HG03571 (cell line): ENCODE results near the gene FAM149B1.
"Not testable (repeated sequence)": the region's sequence is repeated elsewhere in the genome, so short reads cannot be mapped to it uniquely, and the experiment has no call there.

Source experiments
- ATAC-seq: cut with Tn5 transposase; IDR thresholded peaks from one replicate; pipeline ENCODE4 v1.9.1; 2021; ENCODE audit not compliant: unreplicated experiment

FAM149B1 gene

DNA sequence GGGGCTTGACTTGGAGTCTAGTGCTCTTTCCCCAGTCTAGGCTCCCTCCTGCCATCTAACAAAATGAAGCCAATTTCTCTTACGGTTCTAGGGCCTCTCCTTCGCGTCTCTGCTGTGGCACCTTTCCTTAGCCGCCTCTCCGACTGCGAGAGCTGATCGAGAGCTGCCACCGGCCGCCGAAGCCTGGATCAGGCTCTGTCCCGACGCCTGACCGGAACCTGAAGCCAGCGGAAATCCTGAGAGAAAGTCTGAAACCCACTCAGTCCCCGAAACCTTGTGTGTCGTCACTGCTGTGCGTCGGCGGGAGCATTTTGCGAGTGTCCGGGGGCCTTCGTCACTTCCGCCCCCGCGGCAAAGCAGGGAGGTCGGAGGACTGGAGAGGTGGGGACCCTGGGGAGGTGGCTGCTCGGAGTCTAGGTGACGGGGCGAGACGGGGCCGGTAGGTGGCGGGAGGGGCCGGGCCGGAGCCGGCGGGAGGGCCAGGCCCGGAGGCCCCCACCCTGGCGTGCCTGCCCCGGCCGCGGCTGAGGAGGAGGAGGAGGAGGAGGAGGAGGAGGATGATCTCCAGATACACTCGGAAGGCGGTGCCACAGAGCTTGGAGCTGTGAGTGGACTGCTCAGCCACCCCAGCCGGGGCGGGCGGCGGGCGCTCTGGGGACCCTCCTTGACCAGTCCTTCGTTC is at the start of gene FAM149B1, which contains the start of gene ECD:
Gene FAM149B1 (plus strand): TSS at position 337 of the 682 bp plus-strand sequence. CDS start 221 bp downstream, at position 558.
Gene ECD (minus strand): TSS at position 226 of the 682 bp plus-strand sequence. CDS start 4,071 bp downstream, outside the sequence.
- ATAC-seq, result peak; percentile 90

DNA sequence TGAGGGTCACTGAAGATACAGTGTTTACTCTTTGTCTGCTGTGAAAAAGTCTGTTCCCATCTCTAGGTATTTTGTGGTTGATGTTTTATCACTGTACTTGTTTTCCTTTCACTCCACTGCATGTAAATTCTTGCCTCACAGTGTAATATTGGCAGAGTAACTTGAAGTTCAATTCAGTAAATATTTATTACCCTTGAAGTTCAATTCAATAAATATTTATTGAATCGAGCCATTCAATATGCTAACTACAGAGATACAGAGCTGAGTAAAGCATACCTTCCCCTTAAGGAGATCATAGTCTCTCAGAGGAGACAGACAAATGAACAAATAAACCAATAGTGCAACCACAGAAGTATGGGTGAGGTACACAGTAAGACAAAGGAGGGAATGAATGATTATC is 48.5 kb upstream of the FAM149B1 start:
- no peak for ATAC-seq

DNA sequence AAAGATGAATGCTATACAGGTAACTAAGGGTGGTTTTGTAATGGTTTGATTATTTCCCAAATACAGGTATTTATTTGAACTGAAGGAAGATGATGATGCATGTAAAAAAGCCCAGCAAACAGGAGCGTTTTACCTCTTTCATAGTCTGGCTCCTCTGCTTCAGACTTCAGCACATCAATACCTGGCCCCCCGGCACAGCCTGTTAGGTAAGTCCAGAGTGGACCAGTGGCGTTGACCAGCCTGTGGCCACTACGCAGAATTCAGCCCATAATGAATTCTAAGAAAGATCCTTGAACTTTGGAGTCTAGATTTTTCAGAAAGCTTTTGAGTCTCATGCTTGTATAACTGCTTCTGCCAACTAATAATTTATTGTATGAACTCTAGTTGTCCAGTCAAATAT is 48.0 kb upstream of the FAM149B1 start:
- ATAC-seq, result no peak

DNA sequence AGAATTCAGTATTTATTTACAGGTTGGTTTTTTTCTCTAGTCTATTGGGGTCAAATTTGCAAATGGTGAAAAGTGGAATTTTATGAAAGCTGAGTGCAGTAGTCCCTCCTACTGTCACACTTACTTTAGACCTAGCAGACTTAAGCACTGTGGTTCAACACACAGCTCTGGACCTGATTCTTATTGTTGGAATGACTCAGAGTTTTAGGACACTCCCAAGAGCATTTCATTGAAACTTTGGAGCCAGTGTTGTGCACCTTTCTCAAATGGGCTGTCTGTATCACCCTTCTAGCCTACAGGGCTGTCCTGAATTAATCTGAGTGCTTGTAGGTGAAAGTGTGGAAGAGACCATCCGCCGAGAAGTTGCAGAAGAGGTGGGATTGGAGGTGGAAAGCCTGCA is 41.6 kb upstream of the FAM149B1 start:
- ATAC-seq, result no peak

DNA sequence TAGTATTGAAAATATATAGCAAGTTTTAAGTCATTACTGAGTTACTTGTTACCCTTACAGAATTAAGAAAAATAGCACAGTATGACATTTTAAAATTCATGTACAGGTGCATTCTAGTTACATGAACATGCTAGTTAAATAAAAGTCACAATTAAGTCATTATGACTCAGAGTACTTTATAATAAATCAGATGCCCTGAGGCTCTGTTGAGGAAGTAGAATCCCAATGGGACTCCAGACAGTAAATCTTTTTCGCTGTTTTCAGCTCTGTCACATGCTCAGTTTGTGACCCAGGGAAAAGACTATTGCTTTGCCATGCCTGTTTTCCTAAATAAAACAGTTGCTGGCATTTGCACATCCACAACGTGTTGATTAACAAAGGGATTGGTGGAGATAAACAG is 36.6 kb upstream of the FAM149B1 start:
- ATAC-seq, result no peak

DNA sequence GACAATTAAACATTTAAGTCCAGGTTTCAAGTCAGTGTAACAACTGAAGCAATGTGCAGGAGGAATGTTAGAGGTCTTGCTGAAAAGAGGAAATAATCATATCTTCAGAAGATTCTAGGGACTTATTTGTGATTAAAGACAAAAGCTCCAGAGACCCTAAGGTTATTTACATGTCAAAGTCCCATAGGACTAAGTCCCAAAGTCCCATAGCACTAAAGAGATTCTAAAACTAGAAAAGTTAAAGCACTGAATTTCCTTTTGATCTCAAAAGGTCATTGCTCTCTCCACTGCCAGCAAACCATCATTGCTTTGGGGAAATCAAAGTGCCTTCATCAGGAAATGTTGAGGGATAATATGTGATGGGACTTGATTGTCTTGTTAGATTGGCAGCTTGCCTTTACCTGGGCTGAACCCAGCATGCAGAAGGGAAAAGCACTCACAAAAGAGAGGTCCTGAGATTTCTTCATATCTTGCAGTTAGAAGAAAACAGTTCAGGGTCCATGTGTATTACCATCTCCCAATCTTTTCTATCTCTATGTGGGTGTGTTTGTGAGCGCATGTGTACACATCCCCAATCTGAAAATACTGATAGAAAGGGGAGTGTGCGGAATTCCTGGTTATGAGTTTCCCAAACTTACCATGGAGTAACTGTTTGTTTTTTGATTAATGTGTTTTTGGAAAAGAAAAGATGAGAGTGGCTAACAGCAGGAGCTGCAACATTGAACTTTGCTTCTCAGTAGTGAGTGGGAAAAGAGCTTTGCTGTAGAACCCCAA is 35.8 kb upstream of the FAM149B1 start:
- no peak for ATAC-seq

DNA sequence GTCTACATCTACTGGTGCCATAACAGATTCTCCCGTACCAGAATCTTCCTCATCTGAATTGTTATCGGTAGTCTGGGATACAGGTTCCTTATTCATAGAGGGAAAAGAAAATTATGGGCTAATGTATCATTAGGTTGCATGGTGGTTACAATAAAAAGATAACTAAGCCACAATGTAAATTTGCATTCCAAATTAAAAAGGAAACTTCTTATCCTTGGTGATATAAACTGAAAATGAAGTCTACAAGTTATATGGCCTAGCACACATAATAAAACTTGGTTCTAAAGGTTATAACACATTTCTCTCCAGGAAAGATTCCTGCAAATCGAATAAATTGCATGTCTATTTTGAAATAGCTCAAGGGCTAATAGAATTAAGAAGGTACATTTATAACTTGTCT is 33.2 kb upstream of the FAM149B1 start:
- ATAC-seq, result no peak

DNA sequence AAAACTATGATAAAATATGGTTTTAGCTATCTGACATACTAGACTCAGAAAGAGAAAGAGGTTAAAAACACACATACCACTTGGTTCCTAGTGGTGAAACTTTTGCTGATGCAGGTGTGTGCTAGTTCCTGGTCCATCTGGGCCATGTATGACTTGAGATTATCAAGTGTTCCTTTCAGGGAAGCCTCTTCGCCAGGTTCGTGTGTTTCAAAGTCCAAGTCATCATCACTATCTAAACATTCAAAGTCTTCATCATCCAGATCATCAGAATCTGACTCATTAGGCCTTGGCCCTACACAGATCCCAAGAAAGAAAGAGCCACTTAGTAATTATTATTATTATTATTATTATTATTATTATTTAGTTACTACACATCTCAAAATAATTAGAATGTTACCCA is 31.3 kb upstream of the FAM149B1 start:
- no peak for ATAC-seq

DNA sequence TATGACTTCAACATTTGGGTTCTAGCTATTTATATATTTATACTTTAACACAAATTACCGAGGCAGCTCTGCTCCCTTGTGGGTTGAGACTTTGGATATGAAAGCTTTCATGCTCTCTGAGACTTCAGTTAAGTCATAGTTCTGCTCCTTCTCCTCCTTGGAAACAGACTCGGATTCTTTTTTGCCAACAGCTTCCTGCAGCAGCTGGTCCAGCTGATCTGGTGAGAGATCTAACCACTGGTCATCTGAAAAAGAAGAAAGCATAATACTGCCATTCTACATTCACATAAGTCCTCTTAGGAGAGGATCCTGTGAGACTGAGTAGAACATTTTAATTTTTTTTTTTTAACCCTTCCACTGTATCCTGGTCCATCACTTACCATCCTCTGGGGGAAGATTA is 28.7 kb upstream of the FAM149B1 start:
- no peak for ATAC-seq

DNA sequence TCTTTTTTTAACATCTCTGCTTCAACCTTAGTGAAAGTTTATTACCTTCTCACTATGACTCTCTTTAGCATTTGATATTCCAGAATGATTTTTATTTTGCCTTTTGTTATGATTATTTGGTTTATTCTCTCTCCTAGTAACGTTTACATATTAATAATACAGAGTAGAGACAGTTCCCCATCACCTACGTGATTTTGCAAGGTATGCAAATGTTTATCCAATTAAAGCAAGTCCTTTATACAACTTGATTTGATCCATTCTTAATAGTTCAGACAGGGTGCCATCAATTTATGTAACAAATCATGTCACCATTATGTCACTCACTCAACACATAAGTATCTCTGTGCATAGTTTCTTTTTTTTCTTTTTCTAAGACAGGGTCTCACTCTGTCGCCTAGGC is 26.3 kb upstream of the FAM149B1 start:
- ATAC-seq, result no peak

DNA sequence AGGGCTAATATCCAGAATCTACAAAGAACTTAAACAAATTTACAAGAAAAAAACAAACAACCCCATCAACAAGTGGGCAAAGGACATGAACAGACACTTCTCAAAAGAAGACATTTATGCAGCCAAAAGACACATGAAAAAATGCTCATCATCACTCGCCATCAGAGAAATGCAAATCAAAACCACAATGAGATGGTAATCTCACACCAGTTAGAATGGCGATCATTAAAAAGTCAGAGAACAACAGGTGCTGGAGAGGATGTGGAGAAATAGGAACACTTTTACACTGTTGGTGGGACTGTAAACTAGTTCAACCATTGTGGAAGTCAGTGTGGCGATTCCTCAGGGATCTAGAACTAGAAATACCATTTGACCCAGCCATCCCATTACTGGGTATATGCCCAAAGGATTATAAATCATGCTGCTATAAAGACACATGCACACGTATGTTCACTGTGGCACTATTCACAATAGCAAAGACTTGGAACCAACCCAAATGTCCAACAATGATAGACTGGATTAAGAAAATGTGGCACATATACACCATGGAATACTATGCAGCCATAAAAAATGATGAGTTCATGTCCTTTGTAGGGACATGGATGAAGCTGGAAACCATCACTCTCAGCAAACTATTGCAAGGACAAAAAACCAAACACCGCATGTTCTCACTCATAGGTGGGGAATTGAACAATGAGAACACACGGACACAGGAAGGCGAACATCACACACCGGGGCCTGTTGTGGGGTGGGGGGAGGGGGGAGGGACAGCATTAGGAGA is 17.1 kb upstream of the FAM149B1 start:
- not testable (repeated sequence) for ATAC-seq

DNA sequence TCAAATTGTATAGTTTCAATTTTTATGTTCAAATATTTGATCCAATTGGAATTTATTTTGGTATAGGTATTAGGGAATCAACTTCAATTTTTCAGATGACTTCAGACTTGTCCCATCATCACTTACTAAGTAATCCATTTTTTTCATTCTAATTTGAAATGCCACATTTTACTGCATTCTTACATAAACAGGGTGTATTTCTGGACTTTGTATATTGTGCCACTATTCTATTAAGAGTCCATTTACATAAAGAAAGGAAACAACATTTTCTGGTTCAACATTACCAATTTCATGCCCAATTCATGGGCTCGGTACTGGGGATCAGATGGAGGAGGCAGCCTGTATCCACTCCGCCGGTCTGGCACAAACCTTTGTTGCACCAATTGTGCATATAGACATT is 15.9 kb upstream of the FAM149B1 start:
- ATAC-seq, result no peak

DNA sequence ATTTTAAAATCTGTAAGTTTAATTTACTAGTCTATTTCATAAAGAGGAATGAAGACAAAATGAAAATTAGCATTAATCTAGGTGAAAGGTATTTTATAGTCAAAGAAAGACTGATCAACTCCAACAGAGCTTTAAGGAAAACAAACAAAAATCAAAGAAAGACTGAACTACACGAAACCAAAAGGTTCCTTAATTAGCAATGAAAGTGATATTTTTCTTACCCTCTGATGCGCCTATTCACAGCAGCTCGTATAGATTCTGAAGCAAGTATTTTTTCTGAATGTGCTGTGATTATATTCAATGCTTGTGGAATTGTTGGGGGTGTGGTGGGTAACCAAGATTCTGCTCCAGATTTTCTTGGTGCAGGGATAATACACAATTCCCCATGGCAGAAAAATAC is 11.9 kb upstream of the FAM149B1 start:
- no peak for ATAC-seq

DNA sequence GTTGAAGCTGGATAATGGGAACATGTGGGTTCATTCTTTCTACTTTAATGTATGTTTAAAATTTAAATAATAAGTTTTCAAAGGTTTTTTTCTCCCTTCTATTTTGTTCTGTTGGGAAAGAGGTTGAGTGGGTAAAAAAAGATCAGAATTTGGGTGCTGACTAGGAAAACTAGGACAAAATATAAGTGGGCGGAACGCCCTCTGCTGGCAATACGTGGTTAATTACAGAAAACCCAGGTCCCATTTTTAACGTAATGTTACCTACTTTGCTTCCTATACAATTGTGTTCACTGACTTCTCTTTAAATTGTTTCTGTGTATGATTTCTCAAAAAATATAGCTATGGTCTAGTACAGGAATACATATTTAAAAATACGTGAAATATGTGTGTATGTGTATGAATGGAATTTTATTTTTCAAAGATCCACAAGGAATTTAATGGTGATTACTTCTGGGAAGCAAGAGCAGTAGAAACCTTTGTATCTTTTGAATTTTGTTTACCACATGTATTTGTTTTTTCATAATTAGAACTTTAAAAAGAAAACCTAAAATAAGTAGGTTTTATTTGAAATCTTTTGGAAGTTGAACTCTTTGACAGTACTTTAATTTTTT is 8.8 kb upstream of the FAM149B1 start:
- ATAC-seq, result no peak

DNA sequence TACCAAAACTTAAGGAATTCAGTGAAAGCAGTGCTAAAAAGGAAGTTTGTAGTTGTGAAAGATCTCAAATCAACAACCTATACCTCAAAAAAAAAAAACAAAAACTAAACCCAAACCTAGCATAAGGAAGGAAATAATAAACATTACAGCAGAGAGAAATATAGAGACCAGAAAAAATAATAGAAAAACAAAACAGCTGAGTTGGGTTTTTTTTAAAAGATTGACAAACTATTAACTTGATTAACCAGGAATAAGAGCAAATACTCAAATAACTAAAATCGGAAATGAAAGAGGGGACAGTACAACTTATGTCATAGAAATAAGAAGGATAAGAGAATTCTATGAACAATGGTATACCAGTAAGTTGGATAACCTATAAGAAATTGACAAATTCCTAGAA is 6.8 kb upstream of the FAM149B1 start:
- no peak for ATAC-seq

DNA sequence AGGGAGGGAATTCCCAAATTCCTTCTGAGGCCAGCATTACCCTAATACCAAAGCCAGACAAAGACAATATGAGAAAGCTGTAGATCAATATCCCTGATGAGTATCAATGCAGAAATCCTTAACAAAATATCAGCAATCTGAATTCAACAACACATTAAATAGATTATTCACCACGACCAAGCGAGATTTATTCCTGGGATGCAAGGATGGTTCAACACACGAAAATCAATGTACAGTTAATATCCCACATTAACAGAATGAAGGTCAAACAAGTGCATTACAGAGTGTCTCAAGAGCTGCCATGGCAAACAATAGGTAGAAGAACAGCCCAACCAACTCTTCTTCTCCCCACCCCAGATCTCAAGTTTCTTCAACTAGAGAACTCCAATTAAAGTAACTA is 6.3 kb upstream of the FAM149B1 start:
- no peak for ATAC-seq

DNA sequence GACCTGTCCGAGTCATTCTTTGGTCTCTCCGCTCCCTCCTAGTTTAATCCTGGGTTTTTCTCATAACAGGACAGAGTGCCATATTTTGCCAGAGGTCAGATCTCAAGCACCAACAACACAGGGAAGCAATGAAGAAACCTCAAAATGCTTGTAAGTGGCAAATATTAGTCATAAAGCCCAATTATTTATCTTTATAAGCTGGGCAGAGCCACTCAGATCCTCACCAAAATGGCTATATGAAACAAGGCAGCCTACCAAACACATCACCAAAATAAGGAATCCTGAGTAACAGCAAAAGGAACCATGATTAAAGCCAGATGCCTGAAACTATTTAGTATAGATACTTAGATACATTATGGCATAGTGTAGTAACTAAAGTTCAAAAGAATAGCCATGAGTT is 4.8 kb upstream of the FAM149B1 start:
- ATAC-seq, result no peak

DNA sequence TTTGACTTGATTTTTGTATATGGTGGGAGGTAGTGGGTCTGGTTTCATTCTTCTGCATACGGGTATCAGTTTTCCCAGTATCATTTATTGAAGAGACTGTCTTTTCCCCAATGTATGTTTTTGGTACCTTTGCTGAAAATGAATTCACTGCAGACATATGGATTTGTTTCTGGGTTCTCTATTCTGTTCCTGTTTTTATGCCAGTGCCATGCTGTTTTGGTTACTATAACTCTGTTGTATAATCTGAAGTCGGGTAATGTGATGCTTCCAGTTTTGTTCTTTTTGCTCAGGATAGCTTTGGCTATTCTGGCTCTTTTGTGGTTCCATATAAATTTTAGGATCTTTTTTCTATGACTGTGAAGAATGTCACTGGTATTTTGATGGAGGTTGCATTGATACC is 947 bp upstream of the FAM149B1 start:
- ATAC-seq, result no peak

DNA sequence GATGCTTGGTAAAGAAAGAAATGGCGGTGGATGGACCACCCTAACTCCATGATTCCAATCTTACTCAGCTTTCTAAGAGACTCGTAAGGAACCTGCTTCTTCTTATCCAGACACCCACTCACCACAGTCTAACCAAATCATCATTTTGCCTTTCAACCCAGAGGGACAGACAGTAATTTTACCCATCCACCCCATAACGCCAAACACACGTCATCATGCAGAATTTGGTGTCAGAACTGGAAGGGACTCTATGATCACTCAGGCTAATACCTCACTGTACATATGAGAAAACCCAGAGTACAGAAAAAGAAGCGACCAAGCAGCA is 499 bp upstream of the FAM149B1 start:
- ATAC-seq, result no peak

DNA sequence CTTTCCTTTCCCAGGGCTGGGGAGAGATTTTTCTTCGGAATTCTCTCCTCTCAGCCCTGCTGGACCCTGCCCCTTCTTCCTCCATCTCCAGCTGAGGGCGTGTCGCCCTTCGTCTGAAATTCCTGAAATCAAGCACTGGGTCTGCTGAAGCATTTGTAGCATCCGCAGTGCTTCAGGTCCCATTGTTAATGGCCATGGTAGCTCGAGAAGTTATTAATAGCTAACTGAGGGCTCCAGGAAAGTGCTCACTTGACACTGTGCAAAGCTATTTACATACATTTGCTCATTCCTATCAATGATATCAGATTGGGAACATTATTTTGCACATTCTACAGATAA is 515 bp downstream of the FAM149B1 start:
- peak; percentile 18 for ATAC-seq

DNA sequence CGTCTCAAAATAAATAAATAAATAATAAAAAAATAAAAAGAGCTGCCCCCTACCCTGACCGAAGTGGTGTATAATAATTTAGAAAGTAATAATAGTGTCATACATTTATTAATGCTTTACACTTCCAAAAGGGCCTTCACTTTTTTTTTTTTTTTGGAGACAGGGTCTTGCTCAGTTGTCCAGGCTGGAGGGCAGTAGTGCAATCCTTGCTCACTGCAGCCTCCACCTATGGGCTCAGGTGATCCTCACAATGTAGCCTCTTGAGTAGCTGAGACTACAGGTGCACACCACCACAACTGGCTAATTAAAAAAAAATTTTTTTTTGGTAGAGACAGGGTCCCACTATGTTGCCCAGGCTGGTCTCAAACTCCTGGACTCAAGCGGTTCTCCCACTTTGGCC is 1.4 kb downstream of the FAM149B1 start:
- no peak for ATAC-seq

DNA sequence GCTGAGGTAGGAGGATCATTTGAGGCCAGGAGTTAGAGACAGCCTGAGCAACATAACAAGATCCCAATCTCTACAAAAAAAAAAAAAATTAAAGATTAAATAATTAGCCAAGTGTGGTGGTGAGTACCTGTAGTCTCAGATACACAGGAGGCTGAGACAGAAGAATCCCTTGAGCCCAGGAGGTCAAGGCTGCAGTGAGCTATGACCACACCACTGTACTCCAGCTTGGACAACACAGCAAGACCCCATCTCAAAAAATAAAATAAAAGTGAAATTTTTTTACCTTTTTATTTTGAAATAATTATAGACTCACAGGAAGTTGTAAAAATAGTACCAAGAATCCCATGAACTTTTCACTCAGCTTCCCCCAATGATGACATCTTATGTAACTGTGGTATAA is 4.9 kb downstream of the FAM149B1 start:
- ATAC-seq, result no peak
